IPS-15b (cell line): ENCODE measurements around the gene AOPEP.

Experiments
- H3K27me3 ChIP-seq: one replicate; pipeline ENCODE4 v1.6.1; 2013; ENCODE audit warnings: low read length; ENCODE audit not compliant: control insufficient read depth, insufficient read depth
- H3K36me3 ChIP-seq: one replicate; pipeline ENCODE4 v1.6.1; 2013; ENCODE audit warnings: low read length; ENCODE audit not compliant: control insufficient read depth, insufficient read depth
- H3K4me1 ChIP-seq: one replicate; pipeline ENCODE4 v1.6.1; 2013; ENCODE audit warnings: mild to moderate bottlenecking, low read length; ENCODE audit not compliant: control insufficient read depth, insufficient read depth
- H3K4me3 ChIP-seq: one replicate; pipeline ENCODE4 v1.5.1; 2013; ENCODE audit warnings: low read depth, low read length
- H3K9ac ChIP-seq: one replicate; pipeline ENCODE4 v1.6.1; 2013; ENCODE audit warnings: low read depth, mild to moderate bottlenecking, low read length
- H3K9me3 ChIP-seq: one replicate; pipeline ENCODE4 v1.6.1; 2013; ENCODE audit warnings: mild to moderate bottlenecking, low read length; ENCODE audit not compliant: control insufficient read depth, insufficient read depth

AOPEP gene

GRCh38 chr9:94785215-94786169, 59.0 kb downstream of the AOPEP start:
- H3K9ac ChIP-seq: no peak overlapping the region
- no peaks in the 10 kb centered on the region for H3K36me3 ChIP-seq
- H3K4me1 ChIP-seq: no peaks in the 10 kb centered on the region
- H3K27me3 ChIP-seq: no peaks in the 10 kb centered on the region
- H3K4me3 ChIP-seq: no peak overlapping the region
- no peaks in the 10 kb centered on the region for H3K9me3 ChIP-seq

GRCh38 chr9:94786586-94786985, 60.1 kb downstream of the AOPEP start:
- H3K9ac ChIP-seq: no peak overlapping the region
- no peaks in the 10 kb centered on the region for H3K36me3 ChIP-seq
- H3K27me3 ChIP-seq: no peaks in the 10 kb centered on the region
- H3K4me3 ChIP-seq: no peak overlapping the region
- no peaks in the 10 kb centered on the region for H3K9me3 ChIP-seq
- H3K4me1 ChIP-seq: no peaks in the 10 kb centered on the region

DNA sequence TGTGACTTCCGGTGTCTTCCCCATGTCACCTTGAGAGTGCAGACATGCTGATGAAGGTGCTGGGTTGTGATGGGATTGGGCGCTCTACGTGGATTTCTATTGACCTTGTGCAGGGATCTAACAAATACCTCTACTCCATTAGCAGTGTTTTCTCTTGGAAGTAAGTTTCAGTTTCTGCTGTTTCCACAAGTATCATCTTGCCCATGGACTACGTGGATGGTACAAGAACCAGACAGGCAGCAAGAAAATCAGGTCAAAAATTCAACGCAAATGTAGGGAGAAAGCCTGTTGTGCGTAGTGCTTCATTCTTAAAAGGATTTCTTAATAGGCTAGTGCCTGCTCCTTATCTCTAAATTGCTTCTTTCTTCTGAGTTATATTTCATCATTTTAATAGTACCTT, 60.8 kb downstream of the AOPEP start:
- Histone ChIP-seq H3K9me3 (no peaks in the 10 kb centered on the region), H3K4me1 (no peaks in the 10 kb centered on the region), H3K36me3 (no peaks in the 10 kb centered on the region), H3K9ac (no peak overlapping the region), H3K27me3 (no peaks in the 10 kb centered on the region), H3K4me3 (no peak overlapping the region)

DNA sequence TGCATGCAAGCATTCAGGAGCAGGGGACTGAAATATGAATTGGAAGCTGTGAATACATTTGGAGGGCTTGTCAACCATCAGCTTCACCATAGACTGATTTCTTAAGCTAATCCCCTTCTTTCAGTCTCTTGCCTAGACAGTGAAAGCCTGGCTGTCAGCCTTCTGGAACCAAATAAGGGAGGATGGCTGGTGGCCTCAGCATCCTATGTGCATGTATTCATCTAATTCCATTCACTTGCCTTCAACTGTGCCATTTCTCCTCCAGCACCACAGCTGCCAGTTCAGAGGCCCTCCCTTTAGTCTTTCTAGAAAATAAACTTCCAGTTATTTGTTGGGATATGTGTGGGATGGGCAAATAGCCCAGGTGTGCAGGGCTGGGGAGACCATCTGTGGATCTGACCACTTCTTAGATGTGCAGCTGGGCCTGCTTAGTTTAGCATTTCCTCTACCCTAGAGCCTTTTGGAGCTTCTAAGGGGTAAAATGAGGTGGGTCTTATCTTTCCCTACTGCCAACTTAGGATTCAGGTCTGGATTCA, 62.1 kb downstream of the AOPEP start:
- Histone ChIP-seq H3K9me3 (no peaks in the 10 kb centered on the region), H3K36me3 (no peaks in the 10 kb centered on the region), H3K4me1 (no peaks in the 10 kb centered on the region), H3K9ac (no peak overlapping the region), H3K4me3 (no peak overlapping the region), H3K27me3 (no peaks in the 10 kb centered on the region)

DNA sequence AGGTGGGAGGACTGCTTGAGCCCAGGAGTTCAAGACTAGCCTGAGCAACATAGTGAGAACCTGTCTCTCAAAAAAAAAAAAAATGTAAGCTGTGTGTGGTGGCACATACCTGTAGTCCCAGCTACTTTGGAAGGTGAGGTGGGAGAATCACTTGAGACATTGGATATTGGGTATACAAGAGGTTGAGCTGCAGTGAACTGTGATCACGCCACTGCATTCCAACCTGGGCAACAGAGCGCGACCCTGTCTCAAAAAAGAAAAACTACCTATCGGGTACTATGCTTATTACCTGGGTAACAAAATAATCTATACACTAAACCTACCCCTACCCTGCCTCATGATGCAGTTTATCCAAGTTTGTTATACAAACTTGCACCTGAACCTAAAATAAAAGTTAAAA, 64.9 kb downstream of the AOPEP start:
- Histone ChIP-seq H3K36me3 (no peaks in the 10 kb centered on the region), H3K4me3 (no peak overlapping the region), H3K9ac (no peak overlapping the region), H3K27me3 (no peaks in the 10 kb centered on the region), H3K4me1 (no peaks in the 10 kb centered on the region), H3K9me3 (no peaks in the 10 kb centered on the region)

GRCh38 chr9:94792511-94792910, 66.0 kb downstream of the AOPEP start:
- no peak overlapping the region for H3K9ac ChIP-seq
- no peak overlapping the region for H3K4me3 ChIP-seq
- H3K9me3 ChIP-seq: no peaks in the 10 kb centered on the region
- no peaks in the 10 kb centered on the region for H3K27me3 ChIP-seq
- no peaks in the 10 kb centered on the region for H3K36me3 ChIP-seq
- no peaks in the 10 kb centered on the region for H3K4me1 ChIP-seq

- no peaks in the 10 kb centered on the region for H3K36me3 ChIP-seq
- no peaks in the 10 kb centered on the region for H3K9me3 ChIP-seq
- H3K4me1 ChIP-seq: no peaks in the 10 kb centered on the region
- no peak overlapping the region for H3K9ac ChIP-seq
- H3K4me3 ChIP-seq: no peak overlapping the region
- H3K27me3 ChIP-seq: no peaks in the 10 kb centered on the region
Observed at GRCh38 chr9:94794476-94795167, 68.1 kb downstream of the AOPEP start.

DNA sequence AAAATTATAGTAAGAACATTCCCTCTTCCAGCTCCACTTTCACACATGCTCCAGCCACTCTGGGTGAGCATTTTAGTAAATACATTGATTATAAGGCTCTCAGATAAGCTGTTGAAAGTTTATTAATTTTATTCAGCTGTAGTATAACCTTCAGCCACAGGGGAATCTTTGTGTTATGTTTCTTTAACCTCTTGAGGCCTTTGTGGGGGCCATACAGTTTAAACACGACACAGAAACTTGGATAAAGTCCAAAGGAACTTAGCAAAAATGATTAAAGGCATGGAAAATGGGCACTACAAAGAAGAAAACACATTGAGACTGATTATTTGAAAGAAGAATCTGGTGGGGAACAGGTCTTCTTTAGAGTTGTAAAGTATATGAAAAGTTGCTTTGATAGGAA, 70.2 kb downstream of the AOPEP start:
- Histone ChIP-seq H3K4me1 (no peaks in the 10 kb centered on the region), H3K9ac (no peak overlapping the region), H3K36me3 (peaks cover 3% of the 10 kb centered on the region), H3K9me3 (no peaks in the 10 kb centered on the region), H3K4me3 (no peak overlapping the region), H3K27me3 (no peaks in the 10 kb centered on the region)

DNA sequence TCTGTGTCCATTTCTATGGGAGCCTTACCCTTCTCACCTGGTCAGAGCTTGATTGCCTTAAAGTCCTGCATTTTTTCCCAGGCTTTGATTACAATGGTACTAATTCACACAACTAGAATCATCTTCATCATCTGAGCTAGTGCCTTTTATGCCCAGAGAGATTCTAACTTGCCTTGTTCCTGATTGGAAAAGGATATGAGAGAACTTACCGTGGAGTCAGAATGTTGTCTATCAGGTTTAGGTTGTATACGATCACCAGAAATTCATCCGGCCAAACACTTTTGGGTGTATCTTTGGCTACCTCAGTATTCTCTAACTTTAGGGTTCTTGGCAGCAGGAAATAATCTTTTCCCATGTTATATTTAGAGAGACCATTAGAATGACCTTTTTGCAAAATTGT, 71.7 kb downstream of the AOPEP start:
- no peaks in the 10 kb centered on the region for H3K27me3 ChIP-seq

GRCh38 chr9:94798708-94799107, 72.2 kb downstream of the AOPEP start:
- no peaks in the 10 kb centered on the region for H3K27me3 ChIP-seq
- H3K4me1 ChIP-seq: no peaks in the 10 kb centered on the region
- no peak overlapping the region for H3K4me3 ChIP-seq
- H3K36me3 ChIP-seq: peaks cover 3% of the 10 kb centered on the region
- no peaks in the 10 kb centered on the region for H3K9me3 ChIP-seq
- no peak overlapping the region for H3K9ac ChIP-seq

More for the DNA sequence above, 71.7 kb downstream of the AOPEP start:
- peaks cover 3% of the 10 kb centered on the region for H3K36me3 ChIP-seq
- H3K9ac ChIP-seq: no peak overlapping the region
- no peaks in the 10 kb centered on the region for H3K4me1 ChIP-seq
- H3K9me3 ChIP-seq: no peaks in the 10 kb centered on the region
- no peak overlapping the region for H3K4me3 ChIP-seq

DNA sequence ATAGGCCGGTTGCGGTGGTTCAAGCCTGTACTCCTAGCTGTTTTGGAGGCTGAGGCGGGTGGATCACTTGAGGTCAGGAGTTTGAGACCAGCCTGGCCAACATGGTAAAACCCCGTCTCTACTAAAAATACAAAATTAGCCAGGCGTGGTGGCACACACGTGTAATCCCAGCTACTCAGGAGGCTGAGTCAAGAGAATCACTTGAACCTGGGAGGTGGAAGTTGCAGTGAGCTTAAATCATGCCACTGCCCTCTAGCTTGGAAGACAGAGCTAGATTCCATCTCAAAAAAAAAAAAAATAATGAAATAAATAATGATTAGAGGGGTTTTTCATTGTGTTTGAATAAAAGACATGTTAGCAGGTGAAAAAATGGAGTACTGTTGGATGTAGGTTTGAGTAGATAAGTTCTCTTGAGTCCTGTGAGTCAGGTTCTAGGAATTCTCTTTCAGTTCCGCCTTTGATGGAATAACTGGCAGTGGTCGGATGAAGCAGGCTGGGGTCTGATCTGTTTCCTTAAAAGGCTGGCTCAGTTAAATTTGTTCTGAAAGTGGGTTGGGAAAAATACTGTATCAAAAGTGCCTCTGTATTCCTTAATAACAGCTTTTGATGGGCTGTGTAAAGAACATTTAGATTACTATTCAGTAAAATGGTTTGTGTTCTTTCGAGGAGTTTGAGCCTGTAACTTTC, 73.2 kb downstream of the AOPEP start:
- Histone ChIP-seq H3K4me3 (no peak overlapping the region), H3K36me3 (peaks cover 3% of the 10 kb centered on the region), H3K4me1 (no peaks in the 10 kb centered on the region)

More for the DNA sequence above, 73.2 kb downstream of the AOPEP start:
- Histone ChIP-seq H3K9me3 (no peaks in the 10 kb centered on the region), H3K27me3 (no peaks in the 10 kb centered on the region), H3K9ac (no peak overlapping the region)
